Measurements from ENCODE around the gene TCAF1.
A peak's percentile ranks its signal among the peaks of the same experiment; 100 is the strongest.
"Not testable (repeated sequence)": the region's sequence is repeated elsewhere in the genome, so short reads cannot be mapped to it uniquely, and the experiment has no call there.

The TCAF1 gene

GRCh38 chr7:143901332-143901667 lies 676 bp downstream of the TCAF1 start:
- peak; percentile 65 for DNase-seq

GRCh38 chr7:143900230-143900766 lies 1.7 kb downstream of the TCAF1 start:
- no peak for DNase-seq

GRCh38 chr7:143898810-143899209 lies 3.2 kb downstream of the TCAF1 start:
- no peak for DNase-seq

- DNase-seq: no peak
These were observed 5.3 kb downstream of the TCAF1 start for GRCh38 chr7:143896667-143897066.

GRCh38 chr7:143892527-143893300 lies 9.3 kb downstream of the TCAF1 start:
- DNase-seq: no peak

- DNase-seq: no peak
These were observed 10.5 kb downstream of the TCAF1 start for GRCh38 chr7:143891457-143891856.

- no peak for DNase-seq
These were observed 11.4 kb downstream of the TCAF1 start for GRCh38 chr7:143890558-143890957.

- DNase-seq: no peak
These were observed 12.9 kb downstream of the TCAF1 start for GRCh38 chr7:143889068-143889467.

GRCh38 chr7:143886826-143887477 lies 15.0 kb downstream of the TCAF1 start:
- no peak for DNase-seq

- DNase-seq: no peak
These were observed 16.0 kb downstream of the TCAF1 start for GRCh38 chr7:143885951-143886350.

- no peak for DNase-seq
These were observed 16.9 kb downstream of the TCAF1 start for GRCh38 chr7:143884969-143885559.

GRCh38 chr7:143884241-143884968 lies 17.6 kb downstream of the TCAF1 start:
- DNase-seq: no peak

- no peak for DNase-seq
These were observed 19.3 kb downstream of the TCAF1 start for GRCh38 chr7:143882604-143883078.

GRCh38 chr7:143882020-143882603 lies 19.9 kb downstream of the TCAF1 start:
- no peak for DNase-seq

GRCh38 chr7:143878884-143879283 lies 23.1 kb downstream of the TCAF1 start:
- DNase-seq: no peak

- DNase-seq: no peak
These were observed 24.9 kb downstream of the TCAF1 start for GRCh38 chr7:143877098-143877497.

GRCh38 chr7:143876218-143876617 lies 25.8 kb downstream of the TCAF1 start:
- DNase-seq: no peak

- DNase-seq: not testable (repeated sequence)
These were observed 28.7 kb downstream of the TCAF1 start for GRCh38 chr7:143873242-143873641.

GRCh38 chr7:143871534-143871933 lies 30.4 kb downstream of the TCAF1 start:
- DNase-seq: not testable (repeated sequence)

- not testable (repeated sequence) for DNase-seq
These were observed 44.0 kb downstream of the TCAF1 start for GRCh38 chr7:143857994-143858393.

GRCh38 chr7:143855443-143855842 lies 46.5 kb downstream of the TCAF1 start:
- not testable (repeated sequence) for DNase-seq

- no peak for DNase-seq
These were observed 51.3 kb downstream of the TCAF1 start for GRCh38 chr7:143850682-143851081.

Measured in NCI-H1417 treated with DMSO at 0.1 percent for 48 hours (cell line).